NCI-H526 (cell line): Measurements from ENCODE around the gene CST3.
"Not testable (repeated sequence)": the region's sequence is repeated elsewhere in the genome, so short reads cannot be mapped to it uniquely, and the experiment has no call there.

Source experiments
- DNase-seq, 2 experiments: peaks; one replicate each; lab custom pipeline; 2025; lab: John Stamatoyannopoulos, UW

Gene CST3

GRCh38 chr20:23643659-23644058 is 5.9 kb upstream of the CST3 start:
- DNase-seq: no peak

- DNase-seq: no peak
These were observed 4.4 kb upstream of the CST3 start for GRCh38 chr20:23641936-23642751.

GRCh38 chr20:23640671-23641667 is 3.2 kb upstream of the CST3 start:
- DNase-seq: no peak

- DNase-seq: no peak
These were observed 2.4 kb upstream of the CST3 start for GRCh38 chr20:23640018-23640601.

- DNase-seq: no peak
These were observed 1.8 kb upstream of the CST3 start for GRCh38 chr20:23639490-23639958.

GRCh38 chr20:23638309-23638708 is 554 bp upstream of the CST3 start:
- no peak for DNase-seq

GRCh38 chr20:23636908-23637281 is 860 bp downstream of the CST3 start:
- no peak for DNase-seq

- DNase-seq: no peak
These were observed 1.4 kb downstream of the CST3 start for GRCh38 chr20:23636182-23636907.

- not testable (repeated sequence) for DNase-seq
These were observed 2.0 kb downstream of the CST3 start for GRCh38 chr20:23635768-23636090.

- DNase-seq: no peak
These were observed 2.6 kb downstream of the CST3 start for GRCh38 chr20:23634985-23635767.

- DNase-seq: no peak
These were observed 3.5 kb downstream of the CST3 start for GRCh38 chr20:23634044-23634801.

GRCh38 chr20:23632711-23633573 is 4.8 kb downstream of the CST3 start:
- no peak for DNase-seq

GRCh38 chr20:23631981-23632710 is 5.6 kb downstream of the CST3 start:
- DNase-seq: no peak

- no peak for DNase-seq
These were observed 6.4 kb downstream of the CST3 start for GRCh38 chr20:23631226-23631822.

- no peak for DNase-seq
These were observed 7.3 kb downstream of the CST3 start for GRCh38 chr20:23630392-23630849.

GRCh38 chr20:23629542-23630391 is 8.0 kb downstream of the CST3 start:
- no peak for DNase-seq

- no peak for DNase-seq
These were observed 8.7 kb downstream of the CST3 start for GRCh38 chr20:23629017-23629541.
